HG03064 (cell line): ENCODE measurements around the gene FBXL19.
"Not testable (repeated sequence)": the region's sequence is repeated elsewhere in the genome, so short reads cannot be mapped to it uniquely, and the experiment has no call there.

Experiments
- ATAC-seq: cut with Tn5 transposase; IDR thresholded peaks from one replicate; pipeline ENCODE4 v1.9.1; 2021; ENCODE audit warnings: low read depth; ENCODE audit not compliant: unreplicated experiment

The FBXL19 gene, protein sequence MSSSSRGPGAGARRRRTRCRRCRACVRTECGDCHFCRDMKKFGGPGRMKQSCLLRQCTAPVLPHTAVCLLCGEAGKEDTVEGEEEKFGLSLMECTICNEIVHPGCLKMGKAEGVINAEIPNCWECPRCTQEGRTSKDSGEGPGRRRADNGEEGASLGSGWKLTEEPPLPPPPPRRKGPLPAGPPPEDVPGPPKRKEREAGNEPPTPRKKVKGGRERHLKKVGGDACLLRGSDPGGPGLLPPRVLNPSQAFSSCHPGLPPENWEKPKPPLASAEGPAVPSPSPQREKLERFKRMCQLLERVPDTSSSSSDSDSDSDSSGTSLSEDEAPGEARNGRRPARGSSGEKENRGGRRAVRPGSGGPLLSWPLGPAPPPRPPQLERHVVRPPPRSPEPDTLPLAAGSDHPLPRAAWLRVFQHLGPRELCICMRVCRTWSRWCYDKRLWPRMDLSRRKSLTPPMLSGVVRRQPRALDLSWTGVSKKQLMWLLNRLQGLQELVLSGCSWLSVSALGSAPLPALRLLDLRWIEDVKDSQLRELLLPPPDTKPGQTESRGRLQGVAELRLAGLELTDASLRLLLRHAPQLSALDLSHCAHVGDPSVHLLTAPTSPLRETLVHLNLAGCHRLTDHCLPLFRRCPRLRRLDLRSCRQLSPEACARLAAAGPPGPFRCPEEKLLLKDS

DNA sequence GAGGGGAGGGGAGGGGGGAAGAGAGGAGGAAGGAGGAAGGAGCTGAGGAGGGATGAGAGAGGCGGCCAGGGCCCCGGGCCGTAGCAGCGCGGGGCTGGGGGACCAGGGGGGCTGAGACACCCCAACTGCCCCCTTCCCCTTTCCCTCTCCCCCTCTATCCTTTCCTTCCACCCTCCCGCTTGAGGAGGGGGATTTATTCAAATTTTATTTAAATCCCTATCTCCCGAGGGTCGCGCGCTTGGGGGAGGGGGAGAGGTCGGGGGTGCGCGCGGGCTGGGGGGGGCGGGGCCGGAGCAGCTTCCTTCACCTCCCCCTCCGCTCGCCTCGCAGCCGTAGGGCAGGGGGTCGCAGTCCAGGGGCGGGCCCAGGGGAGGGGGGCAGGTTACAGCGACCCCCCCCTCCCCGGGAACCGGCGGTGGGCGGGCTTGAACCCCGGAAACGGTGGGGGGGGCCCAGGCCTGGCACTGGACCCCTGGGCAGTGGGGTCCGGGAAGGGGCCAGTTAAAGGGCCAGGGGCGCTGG is at the start of gene FBXL19:
TSS of gene FBXL19 (plus strand) at position 19 of the 522 bp plus-strand sequence. CDS start 2,183 bp downstream, outside the sequence.
- ATAC-seq = no peak

DNA sequence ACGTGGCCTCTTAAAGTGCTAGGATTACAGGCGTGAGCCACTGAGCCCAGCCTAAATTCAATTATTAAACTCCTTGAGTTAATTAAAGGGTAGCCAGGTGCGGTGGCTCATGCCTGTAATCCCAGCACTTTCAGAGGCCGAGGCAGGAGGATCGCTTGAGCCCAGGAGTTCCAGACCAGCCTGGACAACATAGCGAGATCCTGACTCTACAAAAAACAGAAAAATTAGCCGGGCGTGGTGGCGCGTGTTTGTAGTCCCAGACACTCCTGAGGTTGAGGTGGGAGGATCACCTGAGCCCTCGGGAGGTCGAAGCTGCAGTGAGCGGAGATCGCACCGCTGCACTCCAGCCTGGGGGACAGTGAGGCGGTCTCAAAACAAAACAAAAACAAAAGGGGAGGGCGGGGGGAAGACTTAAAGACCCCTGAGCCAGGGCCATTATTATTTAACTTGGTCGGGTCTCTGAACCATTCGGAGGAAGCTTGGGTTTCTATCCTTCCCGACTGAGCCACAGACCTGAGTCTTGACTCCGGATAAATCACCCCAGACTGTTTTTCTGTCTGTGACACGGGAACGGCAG is 49.0 kb upstream of the FBXL19 start:
- ATAC-seq = no peak

DNA sequence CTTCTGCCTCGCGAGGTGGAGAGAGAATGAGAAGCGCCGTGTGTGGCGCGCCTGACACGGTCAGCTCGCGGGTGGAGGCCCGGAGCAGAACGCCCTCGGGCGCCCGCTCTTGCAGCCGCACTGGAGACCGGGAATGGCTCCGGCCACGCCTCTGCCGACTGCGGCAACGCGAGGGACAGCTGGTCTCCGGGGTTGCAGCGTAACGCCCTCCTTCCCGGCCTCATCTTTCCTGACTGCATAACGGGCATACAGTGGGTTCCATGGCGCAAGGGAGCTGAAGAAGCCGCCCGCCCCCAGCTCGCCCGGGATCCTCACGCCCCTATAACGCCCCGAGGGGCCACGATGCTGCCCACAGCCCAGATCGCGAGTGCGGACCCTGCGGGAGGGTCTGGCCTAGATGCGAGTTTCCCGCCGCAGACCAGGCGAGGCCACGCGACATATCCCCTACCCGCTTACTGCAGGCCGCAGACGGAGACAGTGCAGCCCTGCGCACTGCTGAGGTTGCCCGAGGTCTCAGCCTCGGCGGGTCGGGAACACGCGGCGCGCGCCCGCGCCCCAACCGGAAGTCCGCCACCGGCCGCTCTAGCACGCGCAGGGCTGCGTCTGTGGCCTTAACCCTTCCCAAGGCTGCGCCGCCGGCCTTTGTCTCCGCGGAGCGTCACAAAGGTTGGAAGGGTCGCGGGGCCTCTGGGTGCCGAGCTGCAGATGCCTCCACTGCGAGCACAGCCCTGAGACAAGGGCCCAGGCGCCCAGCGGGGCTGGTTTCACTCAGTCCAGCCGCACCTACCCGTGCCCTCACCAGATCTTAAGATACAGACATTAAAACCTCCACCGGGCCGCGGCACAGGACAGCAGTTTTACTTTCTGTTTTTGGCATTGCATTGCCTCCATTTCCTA is 48.3 kb upstream of the FBXL19 start:
- peak; percentile 60 for ATAC-seq

DNA sequence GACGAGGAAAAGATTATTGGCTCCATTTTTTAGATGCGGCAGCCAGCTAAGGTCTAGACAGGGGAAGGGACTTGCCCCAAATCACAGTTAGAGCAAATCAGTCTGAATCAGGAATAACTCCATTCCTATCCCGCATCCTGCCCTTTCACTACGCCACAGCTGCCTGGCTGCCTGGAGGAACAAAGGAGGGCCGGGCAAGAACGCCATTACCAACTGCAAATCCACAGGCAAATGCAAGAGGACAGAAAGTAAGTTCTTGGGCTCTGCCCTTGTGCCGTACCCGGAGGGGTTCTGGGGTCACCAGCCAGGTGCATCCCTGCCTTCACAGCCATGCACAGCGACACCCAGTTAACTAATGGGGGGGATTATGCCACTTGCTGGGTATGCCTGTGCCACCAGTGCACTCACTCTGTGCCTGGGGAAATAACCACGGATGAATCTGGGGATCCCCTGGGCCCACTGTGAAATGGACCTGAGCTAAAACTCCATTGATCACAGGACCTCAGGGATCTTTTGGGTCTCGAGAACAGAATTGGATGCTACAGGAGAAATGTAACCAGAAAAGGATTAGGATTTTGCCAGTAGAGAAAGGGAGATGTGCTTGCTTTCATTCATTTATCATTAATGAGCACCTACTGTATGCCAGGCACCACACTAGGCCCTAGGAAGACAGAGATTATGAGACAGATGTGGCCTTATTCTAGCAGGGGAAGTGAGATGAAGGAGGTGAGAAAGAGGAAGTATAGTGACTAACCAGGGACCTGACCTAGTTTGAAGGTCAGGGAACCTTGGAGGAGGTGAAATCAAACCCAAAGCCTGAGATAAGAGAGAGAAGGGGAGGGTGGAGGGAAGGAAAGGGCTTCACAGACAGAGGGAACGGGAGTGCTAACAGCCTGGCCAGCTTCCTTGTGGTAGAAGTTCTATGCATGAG is 47.2 kb upstream of the FBXL19 start:
- no peak for ATAC-seq

DNA sequence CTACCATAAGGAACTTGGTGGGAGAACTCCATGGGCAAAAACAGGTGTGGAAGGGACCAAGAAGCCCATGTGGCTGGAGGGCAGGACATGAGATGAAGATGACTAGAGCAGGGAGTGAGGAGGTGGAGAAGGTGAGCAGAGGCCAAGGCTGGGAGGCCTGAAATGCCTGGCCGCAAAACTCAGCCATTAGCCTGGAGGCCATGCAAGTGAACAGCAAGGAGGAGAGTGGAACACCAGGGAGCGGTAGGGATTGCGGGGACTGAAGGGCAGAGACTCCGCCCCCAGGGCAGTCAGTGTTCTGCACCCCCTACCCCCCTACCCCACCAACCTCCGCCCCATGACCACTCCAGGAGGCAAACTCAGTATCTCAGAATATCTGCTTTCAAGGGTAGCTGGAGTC is 46.5 kb upstream of the FBXL19 start:
- no peak for ATAC-seq

DNA sequence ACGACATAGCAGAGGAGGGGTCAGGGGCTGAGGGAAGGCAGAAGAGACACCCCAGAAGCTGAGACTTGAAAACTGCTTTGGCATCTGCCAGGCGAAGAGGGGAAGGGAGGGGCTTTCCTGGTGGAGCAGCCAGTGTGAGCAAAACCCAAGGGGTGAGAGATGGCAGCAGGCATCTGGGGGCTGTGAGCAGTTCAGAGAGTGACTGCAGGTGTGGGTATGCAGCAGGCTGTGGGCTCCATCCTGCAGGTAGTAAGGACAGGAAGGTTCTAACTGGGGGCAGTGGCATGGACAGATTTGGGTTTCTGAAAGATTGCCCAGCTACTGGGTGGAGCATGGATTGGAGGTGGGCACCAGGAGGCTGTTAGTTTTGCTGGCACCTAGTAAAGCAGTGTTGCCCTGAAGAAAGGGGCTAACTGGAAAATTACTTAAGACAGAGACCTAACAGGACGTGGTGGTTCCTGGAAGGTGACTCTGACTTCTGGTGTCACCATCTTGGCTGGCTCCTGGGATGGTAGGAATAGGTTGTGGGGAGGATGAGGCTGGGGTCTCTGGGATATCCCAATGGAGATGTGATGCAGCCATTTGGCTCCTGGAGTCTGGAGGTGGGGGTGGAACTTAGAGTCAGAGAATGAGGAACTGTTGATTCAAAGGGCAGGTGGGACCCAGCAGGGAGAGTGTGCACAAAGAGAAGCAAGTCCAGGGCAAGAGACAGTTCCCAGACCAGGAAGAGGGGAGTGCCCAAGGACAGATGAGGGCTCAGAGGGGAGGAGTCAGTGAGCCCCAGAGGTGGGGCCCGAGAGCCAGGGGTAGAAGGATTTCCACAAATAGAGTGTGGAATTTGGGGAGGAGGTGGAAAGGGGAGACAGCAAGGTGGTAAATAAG is 40.7 kb upstream of the FBXL19 start:
- ATAC-seq = no peak

DNA sequence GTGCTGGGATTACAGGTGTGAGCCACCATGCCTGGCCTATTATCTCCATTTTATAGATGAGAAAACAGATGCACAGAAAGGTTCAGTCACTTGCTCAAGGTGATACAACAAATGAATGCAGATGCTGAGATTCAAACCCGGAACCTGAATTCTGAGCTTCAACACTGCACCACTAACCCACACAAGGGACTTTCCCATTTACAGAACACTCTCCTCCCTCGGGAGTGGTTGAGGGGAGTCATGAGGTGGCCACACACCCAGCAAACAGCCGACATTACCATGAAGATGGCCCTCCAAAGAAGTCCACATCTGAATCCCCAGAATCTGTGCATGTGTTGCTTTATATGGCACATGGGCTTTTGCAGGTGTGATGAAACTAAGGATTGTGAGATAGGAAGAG is 38.6 kb upstream of the FBXL19 start:
- no peak for ATAC-seq

DNA sequence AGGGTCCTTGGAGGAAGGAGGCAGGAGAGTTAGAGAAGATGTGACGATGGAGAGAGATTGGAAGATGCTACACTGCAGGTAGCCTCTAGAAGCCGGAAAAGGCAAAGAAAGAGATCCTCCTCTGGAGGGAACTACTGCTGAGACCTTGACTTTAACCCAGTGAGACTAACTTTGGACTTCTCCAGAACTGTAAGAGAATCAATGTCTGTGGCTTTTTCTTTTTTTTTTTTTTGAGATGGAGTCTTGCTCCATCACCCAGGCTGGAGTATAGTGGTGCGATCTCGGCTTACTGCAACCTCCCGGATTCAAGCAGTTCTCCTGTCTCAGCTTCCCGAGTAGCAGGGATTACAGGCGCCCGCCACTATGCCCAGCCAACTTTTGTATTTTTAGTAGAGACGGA is 38.2 kb upstream of the FBXL19 start:
- no peak for ATAC-seq

DNA sequence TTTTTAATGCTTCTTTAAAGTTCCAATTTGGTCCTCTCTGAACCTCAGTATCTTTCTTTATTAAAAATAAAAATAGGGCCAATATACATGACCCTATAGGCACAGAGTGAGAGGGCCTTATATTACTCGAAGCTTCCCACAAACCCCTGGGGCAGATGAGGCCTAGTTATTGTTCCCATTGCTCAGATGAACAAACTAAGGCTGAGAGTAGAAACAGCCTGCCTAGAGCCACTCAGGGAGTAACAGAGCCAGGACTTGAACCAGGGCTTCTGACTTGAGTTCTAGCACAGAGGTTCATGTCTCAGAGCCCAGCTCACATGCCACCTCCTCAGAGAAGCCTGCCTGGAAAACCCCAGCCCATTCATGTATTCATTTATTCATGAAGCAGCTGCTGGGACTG is 37.2 kb upstream of the FBXL19 start:
- no peak for ATAC-seq

DNA sequence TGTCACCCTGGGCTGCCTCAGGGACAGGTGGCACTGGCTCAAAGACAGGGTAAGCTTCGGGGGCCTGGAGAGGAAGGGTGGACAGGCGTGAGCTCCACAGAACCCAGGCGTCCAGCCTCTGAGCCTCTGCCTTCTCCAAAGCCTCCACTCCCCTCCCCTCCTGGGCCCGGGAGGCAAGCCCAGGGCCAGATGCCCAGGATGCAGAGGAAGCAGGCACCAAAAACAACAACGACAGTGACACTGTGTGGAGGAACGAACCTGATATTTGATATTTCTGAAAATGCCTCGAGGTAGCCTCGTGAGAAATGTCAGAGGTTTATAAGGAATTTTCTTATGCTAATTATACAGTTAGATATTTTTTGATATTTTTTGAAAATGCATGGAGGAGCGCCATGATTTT is 35.4 kb upstream of the FBXL19 start:
- ATAC-seq = no peak

DNA sequence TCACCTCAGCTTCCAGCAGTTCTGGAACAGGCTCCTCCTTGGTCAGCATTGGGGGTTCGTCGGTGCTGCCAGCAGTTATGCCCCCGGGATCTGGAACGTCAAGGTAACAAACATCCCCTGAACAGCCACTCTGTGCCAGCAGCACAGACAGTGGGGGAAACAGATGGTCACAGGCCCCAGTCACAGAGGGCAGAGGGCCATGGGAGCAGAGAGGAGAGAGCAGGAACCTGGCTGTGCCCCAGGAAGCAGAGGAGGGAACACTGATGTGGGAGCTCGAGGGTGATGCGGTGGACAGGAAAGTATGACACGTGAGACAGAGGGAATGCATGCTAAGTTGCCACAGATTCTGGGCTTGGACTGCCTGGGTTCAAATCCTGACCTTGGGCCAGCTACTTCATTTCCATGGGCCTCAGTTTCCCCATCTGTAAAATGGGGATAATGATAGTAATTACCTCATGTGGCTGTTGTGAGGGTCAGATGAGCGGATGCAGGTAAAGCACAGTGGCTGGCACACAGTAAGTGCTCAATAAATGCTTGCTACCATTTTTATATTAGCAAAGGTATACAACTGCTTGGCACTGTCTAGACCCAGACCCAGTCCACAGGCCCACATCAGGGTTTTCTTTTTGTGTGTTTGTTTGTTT is 34.4 kb upstream of the FBXL19 start:
- no peak for ATAC-seq

DNA sequence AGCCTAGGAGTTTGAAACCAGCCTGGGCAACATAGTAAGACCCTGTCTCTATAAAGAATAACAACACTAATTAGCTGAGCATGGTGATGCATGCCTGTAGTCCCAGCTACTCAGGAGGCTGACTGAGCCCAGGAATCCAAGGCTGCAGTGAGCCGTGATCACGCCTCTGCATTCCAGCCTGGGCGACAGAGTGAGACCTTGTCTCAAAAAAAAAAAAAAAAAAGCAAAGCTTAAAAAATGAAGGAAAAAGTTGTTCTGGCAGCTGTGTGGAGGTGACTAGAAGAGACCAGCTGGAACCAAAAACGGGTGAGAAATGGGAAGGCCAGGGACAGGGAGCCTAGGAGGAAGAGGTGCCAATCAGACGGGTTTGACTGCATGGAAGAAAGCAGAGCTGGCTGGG is 33.7 kb upstream of the FBXL19 start:
- no peak for ATAC-seq

DNA sequence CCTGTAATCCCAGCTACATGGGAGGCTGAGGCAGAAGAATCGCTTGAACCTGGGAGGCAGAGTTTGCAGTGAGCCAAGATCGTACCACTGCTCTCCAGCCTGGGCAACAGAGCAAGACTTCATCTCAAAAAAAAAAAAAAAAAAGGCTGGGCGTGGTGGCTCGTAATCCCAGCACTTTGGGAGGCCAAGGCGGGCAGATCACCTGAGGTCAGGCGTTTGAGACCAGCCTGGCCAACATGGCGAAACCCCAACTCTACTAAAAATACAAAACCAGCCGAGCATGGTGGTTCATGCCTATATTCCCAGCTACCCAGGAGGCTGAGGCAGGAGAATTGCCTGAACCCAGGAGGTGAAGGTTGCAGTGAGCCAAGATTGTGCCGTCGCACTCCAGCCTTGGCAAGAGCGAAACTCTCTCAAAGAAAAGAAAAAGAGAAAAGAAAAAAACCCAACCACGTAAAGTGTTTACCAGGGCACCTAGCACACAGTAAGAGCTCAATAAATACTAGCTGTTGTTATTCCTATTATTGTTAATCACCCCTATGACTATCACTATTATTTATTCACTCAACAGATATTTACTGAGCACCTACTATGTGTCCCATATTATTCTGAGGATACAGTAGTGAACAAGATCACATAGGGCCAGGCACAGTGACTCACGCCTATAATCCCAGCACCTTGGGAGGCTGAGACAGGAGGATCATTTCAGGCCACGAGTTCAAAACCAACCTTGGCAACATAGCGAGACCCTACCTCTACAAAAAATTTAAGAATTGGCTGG is 32.1 kb upstream of the FBXL19 start:
- not testable (repeated sequence) for ATAC-seq

DNA sequence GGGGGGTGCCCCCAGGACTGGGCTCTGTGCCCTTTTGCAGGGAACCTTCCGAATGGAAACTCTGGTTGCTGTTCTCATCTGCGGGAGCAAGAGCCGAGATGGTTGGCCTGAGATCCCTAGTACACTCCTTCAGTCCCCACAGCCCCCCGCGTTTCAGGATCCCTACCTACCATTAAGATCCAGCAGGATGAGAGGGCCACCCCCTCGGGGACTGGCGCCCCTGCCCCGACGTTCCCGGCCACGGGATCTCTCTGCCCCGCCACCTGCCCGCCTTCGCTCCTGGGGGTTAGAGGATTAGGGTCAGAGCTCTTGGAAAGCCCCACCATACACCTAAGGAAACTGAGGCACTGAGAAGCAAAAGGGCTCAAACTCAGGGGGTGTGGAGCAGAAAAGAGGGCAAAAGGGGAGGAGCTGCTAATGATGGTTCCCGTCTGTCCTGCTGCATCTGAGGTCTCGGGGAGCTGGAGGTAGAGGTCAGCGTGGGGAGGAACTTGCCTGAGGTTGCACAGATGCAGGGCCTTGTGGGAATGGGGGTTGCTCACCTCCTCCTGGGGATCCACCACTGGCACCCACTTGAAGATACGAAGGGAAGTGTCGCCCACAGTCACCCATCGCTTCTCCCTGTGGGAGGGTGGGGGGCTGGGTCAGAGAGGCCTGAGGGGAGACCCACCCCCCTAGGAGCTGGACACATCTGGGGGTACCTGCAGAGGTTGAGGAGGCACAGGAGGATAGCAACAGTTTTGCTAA is 30.5 kb upstream of the FBXL19 start:
- ATAC-seq = no peak

DNA sequence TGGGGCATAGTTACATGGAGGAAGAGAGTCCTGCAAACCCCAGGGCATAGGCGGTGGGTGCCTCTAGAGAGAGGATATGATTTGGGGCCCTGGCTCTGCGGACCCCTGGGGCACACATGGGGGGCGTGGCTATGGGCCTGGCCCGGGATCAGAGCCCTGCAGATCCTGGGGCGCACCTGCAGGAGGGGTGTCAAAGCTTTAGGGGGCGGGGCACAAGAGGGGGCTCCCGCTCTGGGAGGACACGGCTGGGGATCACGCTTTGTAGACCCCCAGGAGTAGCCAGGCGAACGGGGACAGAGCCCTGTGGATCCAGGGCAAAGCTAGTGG is 30.0 kb upstream of the FBXL19 start:
- ATAC-seq = no peak

DNA sequence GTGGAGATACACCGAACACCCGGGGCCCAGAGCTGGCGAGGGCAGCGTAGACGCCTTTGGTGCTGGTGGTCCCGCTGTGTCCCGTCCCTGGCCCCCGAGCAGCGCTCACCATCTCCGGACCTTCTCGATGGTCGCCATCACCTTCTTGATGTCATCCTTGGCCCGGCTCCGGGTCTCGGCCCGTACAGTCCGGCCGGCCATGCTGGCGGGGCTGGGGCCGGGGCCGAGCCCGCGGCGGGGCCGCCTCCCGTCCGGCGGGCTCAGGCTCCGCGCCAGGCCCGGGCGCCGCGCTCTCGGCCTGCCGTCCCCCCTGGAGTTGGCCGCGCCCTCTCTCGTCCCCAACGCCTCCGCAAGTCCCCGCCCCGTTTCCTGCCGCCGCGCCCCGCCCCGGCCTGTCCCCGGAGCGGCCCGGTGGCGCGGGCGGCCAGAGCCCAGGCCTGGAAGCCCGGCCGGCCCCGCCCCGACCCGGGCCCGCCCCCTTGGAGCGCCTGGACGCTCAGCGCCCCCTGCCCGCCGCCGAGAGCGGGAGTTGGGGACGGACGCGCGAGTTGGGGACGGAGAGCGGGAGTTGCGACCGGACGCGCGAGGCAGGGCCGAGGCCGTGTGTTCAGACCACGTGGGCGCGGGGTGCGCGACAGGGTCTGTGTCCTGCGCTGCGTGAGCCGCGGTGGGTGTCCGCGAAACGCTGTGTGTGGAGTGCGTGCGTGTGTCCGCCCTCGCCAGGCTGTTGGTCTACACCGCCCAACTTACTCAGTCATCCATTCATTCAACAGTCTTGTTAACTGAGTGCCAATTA is 29.4 kb upstream of the FBXL19 start, which contains the start of gene BCL7C:
TSS of gene BCL7C (minus strand) at position 334 of the 796 bp plus-strand sequence. CDS start at position 201, 133 bp downstream.
- ATAC-seq = peak; percentile 58
